GM12891 (cell line): ENCODE results near the gene LAPTM5.

Source experiments
- POLR2A ChIP-seq: IDR thresholded peaks from 2 replicates; pipeline ENCODE4 v1.6.1; 2011; ENCODE audit warnings: low read depth, low read length, control low read depth
- POLR2AphosphoS5 ChIP-seq: IDR thresholded peaks from 2 replicates; pipeline ENCODE4 v1.6.1; 2011; ENCODE audit warnings: low read depth, low read length, control low read depth
- SPI1 ChIP-seq: IDR thresholded peaks from 2 replicates; pipeline ENCODE4 v1.6.1; 2011; ENCODE audit warnings: low read depth, low read length, control low read depth
- TAF1 ChIP-seq: IDR thresholded peaks from 2 replicates; pipeline ENCODE4 v1.6.1; 2011; ENCODE audit warnings: low read depth, low read length, control low read depth

DNA sequence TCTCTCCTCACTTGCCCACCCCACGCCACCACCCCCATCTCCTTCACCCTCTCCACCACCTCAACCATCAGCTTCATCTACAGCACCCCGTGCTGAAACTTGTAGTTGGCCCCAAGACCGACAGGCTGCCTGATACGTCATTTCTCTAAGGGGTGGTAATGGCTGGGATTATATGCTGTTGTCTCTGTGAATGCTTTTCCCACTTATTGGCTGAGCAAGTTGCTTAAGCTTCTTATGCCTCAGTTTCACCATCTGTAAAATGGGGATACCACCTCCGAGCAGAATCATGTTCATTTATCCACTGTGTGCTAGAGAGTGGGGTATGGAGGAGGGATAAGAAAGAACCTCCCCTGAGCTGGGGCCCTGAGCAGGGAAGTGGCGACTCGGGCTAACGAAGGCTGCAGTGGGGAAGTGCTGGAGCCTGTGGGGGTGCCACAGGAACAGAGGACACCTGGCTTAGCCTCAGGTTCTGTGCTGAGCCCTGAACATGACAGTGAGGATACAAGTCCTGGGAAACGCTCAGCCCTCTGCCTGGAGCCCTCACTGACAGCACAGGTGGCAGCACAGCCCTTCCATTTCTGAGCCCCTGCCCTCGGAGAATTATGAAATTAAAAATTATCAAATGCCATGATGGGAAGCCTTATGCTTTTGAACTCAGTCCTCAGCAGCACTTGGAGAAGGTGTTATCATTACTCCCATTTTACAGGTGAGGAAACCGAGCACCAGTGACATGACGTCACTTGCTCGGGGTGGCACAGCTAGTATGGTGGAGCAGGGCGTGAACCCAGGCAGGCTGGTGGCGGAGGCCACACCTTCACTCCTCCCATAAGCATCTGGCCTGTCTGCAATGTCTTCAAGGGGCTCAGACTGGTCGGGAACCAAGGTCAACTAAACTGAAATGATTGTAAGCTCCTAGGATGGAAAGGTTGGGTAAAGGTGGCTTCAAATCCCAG is 37.0 kb downstream of the LAPTM5 start:
- TF ChIP-seq TAF1 (no peak), POLR2AphosphoS5 (no peak), POLR2A (no peak), SPI1 (no peak)
